ENCODE measurements around the gene SH2B3.
"Not testable (repeated sequence)": the region's sequence is repeated elsewhere in the genome, so short reads cannot be mapped to it uniquely, and the experiment has no call there.

SH2B3 gene

GRCh38 chr12:111393700-111394300 is 11.9 kb upstream of the SH2B3 start:
- Histone ChIP-seq H3K9ac (ENCODE audit: low read length) (no peak overlapping the region), H3K36me3 (ENCODE audit: control insufficient read depth, insufficient read depth, low read length) (no peaks in the 10 kb centered on the region), H3K27me3 (ENCODE audit: control insufficient read depth, insufficient read depth, low read length) (no peaks in the 10 kb centered on the region), H3K4me3 (ENCODE audit: low read length) (no peak overlapping the region), H3K4me1 (ENCODE audit: control insufficient read depth, insufficient read depth, low read length) (no peaks in the 10 kb centered on the region), H3K9me3 (ENCODE audit: control insufficient read depth, low read length) (no peaks in the 10 kb centered on the region)

GRCh38 chr12:111394480-111394879 is 11.2 kb upstream of the SH2B3 start:
- Histone ChIP-seq H3K9ac (ENCODE audit: low read length) (no peak overlapping the region), H3K9me3 (ENCODE audit: control insufficient read depth, low read length) (no peaks in the 10 kb centered on the region), H3K36me3 (ENCODE audit: control insufficient read depth, insufficient read depth, low read length) (no peaks in the 10 kb centered on the region)

GRCh38 chr12:111395336-111396187 is 10.2 kb upstream of the SH2B3 start:
- Histone ChIP-seq H3K4me3 (ENCODE audit: low read length) (no peak overlapping the region), H3K27me3 (ENCODE audit: control insufficient read depth, insufficient read depth, low read length) (no peaks in the 10 kb centered on the region), H3K4me1 (ENCODE audit: control insufficient read depth, insufficient read depth, low read length) (no peaks in the 10 kb centered on the region), H3K36me3 (ENCODE audit: control insufficient read depth, insufficient read depth, low read length) (no peaks in the 10 kb centered on the region), H3K9ac (ENCODE audit: low read length) (no peak overlapping the region), H3K9me3 (ENCODE audit: control insufficient read depth, low read length) (no peaks in the 10 kb centered on the region)

More at GRCh38 chr12:111394480-111394879, 11.2 kb upstream of the SH2B3 start:
- Histone ChIP-seq H3K4me1 (ENCODE audit: control insufficient read depth, insufficient read depth, low read length) (no peaks in the 10 kb centered on the region), H3K4me3 (ENCODE audit: low read length) (no peak overlapping the region), H3K27me3 (ENCODE audit: control insufficient read depth, insufficient read depth, low read length) (no peaks in the 10 kb centered on the region)

- H3K27me3 ChIP-seq (ENCODE audit: control insufficient read depth, insufficient read depth, low read length); H3K9ac ChIP-seq (ENCODE audit: low read length); H3K36me3 ChIP-seq (ENCODE audit: control insufficient read depth, insufficient read depth, low read length); H3K9me3 ChIP-seq (ENCODE audit: control insufficient read depth, low read length); H3K4me3 ChIP-seq (ENCODE audit: low read length); H3K4me1 ChIP-seq (ENCODE audit: control insufficient read depth, insufficient read depth, low read length): not testable (repeated sequence)
Observed at GRCh38 chr12:111396271-111396670, 9.5 kb upstream of the SH2B3 start.

- no peaks in the 10 kb centered on the region for H3K4me1 ChIP-seq (ENCODE audit: control insufficient read depth, insufficient read depth, low read length)
- peak overlapping the region; percentile 12 for H3K4me3 ChIP-seq (ENCODE audit: low read length)
- H3K9ac ChIP-seq (ENCODE audit: low read length) = peak overlapping the region; percentile 49
- no peaks in the 10 kb centered on the region for H3K9me3 ChIP-seq (ENCODE audit: control insufficient read depth, low read length)
- no peaks in the 10 kb centered on the region for H3K27me3 ChIP-seq (ENCODE audit: control insufficient read depth, insufficient read depth, low read length)
- no peaks in the 10 kb centered on the region for H3K36me3 ChIP-seq (ENCODE audit: control insufficient read depth, insufficient read depth, low read length)
Observed at GRCh38 chr12:111396726-111397445, 8.8 kb upstream of the SH2B3 start.

- Histone ChIP-seq H3K9ac (ENCODE audit: low read length) (no peak overlapping the region), H3K9me3 (ENCODE audit: control insufficient read depth, low read length) (no peaks in the 10 kb centered on the region), H3K27me3 (ENCODE audit: control insufficient read depth, insufficient read depth, low read length) (no peaks in the 10 kb centered on the region), H3K36me3 (ENCODE audit: control insufficient read depth, insufficient read depth, low read length) (no peaks in the 10 kb centered on the region), H3K4me1 (ENCODE audit: control insufficient read depth, insufficient read depth, low read length) (peaks cover 9% of the 10 kb centered on the region), H3K4me3 (ENCODE audit: low read length) (no peak overlapping the region)
Observed at GRCh38 chr12:111398530-111398929, 7.2 kb upstream of the SH2B3 start.

GRCh38 chr12:111399741-111400404 is 5.8 kb upstream of the SH2B3 start:
- peaks cover 14% of the 10 kb centered on the region for H3K4me1 ChIP-seq (ENCODE audit: control insufficient read depth, insufficient read depth, low read length)
- H3K9ac ChIP-seq (ENCODE audit: low read length); H3K4me3 ChIP-seq (ENCODE audit: low read length); H3K36me3 ChIP-seq (ENCODE audit: control insufficient read depth, insufficient read depth, low read length); H3K9me3 ChIP-seq (ENCODE audit: control insufficient read depth, low read length); H3K27me3 ChIP-seq (ENCODE audit: control insufficient read depth, insufficient read depth, low read length): not testable (repeated sequence)

GRCh38 chr12:111401167-111401605 is 4.5 kb upstream of the SH2B3 start:
- H3K36me3 ChIP-seq (ENCODE audit: control insufficient read depth, insufficient read depth, low read length) = no peaks in the 10 kb centered on the region
- no peaks in the 10 kb centered on the region for H3K27me3 ChIP-seq (ENCODE audit: control insufficient read depth, insufficient read depth, low read length)
- peaks cover 17% of the 10 kb centered on the region for H3K4me1 ChIP-seq (ENCODE audit: control insufficient read depth, insufficient read depth, low read length)
- H3K4me3 ChIP-seq (ENCODE audit: low read length) = no peak overlapping the region
- H3K9me3 ChIP-seq (ENCODE audit: control insufficient read depth, low read length) = no peaks in the 10 kb centered on the region
- H3K9ac ChIP-seq (ENCODE audit: low read length) = no peak overlapping the region

GRCh38 chr12:111402490-111402824 is 3.3 kb upstream of the SH2B3 start:
- H3K36me3 ChIP-seq (ENCODE audit: control insufficient read depth, insufficient read depth, low read length); H3K27me3 ChIP-seq (ENCODE audit: control insufficient read depth, insufficient read depth, low read length); H3K4me3 ChIP-seq (ENCODE audit: low read length); H3K9me3 ChIP-seq (ENCODE audit: control insufficient read depth, low read length); H3K9ac ChIP-seq (ENCODE audit: low read length): not testable (repeated sequence)
- peaks cover 17% of the 10 kb centered on the region for H3K4me1 ChIP-seq (ENCODE audit: control insufficient read depth, insufficient read depth, low read length)

- H3K9ac ChIP-seq (ENCODE audit: low read length) = peak overlapping the region; percentile 58
- no peaks in the 10 kb centered on the region for H3K36me3 ChIP-seq (ENCODE audit: control insufficient read depth, insufficient read depth, low read length)
- H3K9me3 ChIP-seq (ENCODE audit: control insufficient read depth, low read length) = no peaks in the 10 kb centered on the region
- peaks cover 23% of the 10 kb centered on the region for H3K4me1 ChIP-seq (ENCODE audit: control insufficient read depth, insufficient read depth, low read length)
- peaks cover 6% of the 10 kb centered on the region for H3K27me3 ChIP-seq (ENCODE audit: control insufficient read depth, insufficient read depth, low read length)
- H3K4me3 ChIP-seq (ENCODE audit: low read length) = peak overlapping the region; percentile 44
Observed at GRCh38 chr12:111404362-111405148, 1.2 kb upstream of the SH2B3 start.

- H3K9me3 ChIP-seq (ENCODE audit: control insufficient read depth, low read length) = no peaks in the 10 kb centered on the region
- H3K27me3 ChIP-seq (ENCODE audit: control insufficient read depth, insufficient read depth, low read length) = peaks cover 6% of the 10 kb centered on the region
- H3K9ac ChIP-seq (ENCODE audit: low read length) = peak overlapping the region; percentile 58
- H3K4me3 ChIP-seq (ENCODE audit: low read length) = peak overlapping the region; percentile 44
- no peaks in the 10 kb centered on the region for H3K36me3 ChIP-seq (ENCODE audit: control insufficient read depth, insufficient read depth, low read length)
- H3K4me1 ChIP-seq (ENCODE audit: control insufficient read depth, insufficient read depth, low read length) = peaks cover 23% of the 10 kb centered on the region
Observed at GRCh38 chr12:111405149-111405858, 419 bp upstream of the SH2B3 start.
